ENCODE results near the gene PLXNC1.

PLXNC1 gene

DNA sequence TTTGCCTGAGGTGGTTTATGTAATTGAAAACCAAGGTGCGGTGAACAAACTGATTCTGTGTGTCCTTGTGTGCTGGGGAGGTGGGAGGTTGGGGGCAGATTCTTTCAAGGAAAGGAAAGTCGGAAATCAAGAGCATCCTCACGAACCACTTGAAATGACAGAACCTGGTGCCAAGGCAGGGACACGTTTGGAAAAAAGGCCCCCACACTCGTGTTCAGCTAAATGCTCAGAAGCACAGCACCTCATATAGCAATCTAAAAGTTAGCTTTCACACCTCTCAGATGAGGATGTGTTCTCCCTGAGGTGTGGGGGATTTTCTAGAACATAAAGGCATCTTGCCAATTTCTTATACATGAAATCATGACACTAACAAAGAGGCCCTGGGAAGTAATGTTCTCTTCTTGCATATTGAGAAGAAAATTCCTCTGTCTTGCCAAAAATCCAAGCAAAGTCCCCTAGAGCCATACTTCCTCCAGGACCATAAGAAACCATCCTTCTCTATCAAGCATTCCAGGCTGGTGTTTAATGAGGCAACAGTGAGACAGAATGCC lies 119.6 kb downstream of the PLXNC1 start:
- DNase-seq: no peak

DNA sequence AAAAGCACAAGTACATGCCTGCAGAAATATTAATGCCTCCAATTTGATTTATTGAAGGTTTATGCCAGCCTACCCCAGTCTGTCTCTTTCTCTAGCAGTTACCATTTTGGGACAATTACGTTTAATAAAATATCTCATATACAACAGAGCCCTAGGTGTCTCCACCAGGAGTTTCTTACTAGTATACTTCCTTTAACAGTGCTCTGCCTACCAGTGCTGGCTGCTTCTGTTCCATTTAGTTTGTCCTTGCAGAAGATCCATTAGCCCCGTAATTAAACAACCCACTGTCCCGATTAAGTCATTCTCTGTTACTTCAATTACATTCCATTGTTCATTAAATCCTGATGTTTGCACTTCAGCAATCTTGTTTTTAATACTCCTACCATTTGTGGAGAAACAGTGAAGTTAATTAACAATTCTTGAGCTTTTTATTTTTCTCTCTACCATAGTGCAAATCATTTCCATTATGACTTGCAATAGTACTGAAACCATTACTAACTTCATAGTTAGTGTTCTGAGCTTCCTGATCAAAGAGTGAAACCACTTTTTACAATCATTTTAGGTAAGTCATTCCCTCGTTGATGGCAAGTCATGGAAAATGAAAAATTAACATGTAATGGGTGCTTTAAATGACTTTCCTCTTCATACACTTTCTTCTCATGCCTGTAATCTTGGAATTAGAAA lies 121.1 kb downstream of the PLXNC1 start:
- no peak for DNase-seq

DNA sequence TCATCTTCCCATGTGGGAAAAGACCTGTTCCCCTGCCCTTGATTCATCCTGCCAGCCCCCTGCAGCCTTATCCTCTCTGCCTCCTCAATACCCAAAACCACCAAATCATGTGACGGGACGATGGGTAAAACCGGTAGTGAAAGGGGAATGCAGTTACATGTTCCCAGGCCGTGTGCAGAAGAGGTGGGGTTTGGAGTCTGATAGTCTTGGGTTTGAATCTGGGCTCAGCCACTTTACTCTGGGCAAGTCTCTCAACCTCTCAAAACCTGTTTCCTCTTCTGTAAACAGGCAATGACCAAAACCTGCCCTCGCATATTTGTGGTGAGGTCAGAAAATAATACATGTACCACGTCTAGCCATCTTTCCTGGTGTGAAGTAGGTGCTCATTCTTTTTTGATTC lies 123.0 kb downstream of the PLXNC1 start:
- DNase-seq: no peak

DNA sequence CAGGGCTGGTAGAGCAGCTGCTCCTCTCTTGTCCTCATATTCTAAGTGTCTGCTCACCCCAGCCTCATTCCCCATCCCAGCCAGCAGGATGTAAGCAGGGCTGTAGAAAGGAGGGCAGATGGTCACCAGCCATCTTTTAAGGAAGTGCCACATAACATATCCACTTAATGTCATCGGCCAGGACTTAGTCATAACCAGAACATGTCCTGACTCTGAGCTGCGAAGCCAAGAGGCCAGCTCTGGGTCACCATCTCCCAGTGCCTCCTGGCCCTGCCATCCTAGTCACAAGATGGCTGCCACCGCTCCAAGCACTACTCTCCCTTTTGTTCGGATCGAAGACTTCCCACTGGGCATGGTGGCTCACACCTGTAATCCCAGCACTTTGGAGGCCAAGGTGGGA lies 123.9 kb downstream of the PLXNC1 start:
- DNase-seq: no peak

DNA sequence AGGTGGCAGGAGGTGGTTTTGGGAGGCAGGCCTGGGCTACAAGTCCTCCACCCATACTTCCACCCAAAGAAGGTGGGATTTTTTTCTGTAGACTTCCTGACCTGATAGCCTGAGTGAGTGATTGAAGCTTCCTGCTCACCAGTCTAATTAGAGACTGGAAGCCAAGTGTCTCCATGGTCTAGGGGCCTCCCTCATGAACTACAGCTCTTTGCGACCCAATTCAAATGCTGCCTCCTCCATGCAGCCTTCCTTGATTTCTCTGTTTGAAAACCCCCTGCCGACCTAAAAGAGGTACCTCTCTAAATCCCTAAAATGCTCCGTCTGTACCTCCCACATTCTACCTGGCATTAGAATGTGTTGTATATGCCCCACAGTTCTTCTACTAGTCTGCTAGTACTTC lies 124.9 kb downstream of the PLXNC1 start:
- no peak for DNase-seq

DNA sequence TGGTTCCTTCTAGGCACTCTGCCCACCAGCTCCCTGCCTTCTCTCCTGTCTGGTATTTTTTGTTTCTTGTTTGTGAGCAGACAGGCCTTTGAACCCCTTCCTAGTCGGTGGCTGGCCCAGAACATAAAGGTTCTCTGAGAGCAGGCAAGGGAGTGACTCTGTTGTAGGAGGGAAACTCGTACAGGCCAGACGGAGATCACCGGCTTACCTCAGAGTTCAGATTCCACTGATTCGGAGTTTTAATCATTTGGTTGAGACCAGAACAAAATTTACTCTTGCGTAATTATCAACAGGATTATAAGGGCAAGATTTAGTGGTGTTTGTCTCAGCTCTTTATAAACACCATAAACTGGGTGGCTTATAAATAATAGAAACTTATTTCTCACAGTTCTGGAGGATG lies 128.3 kb downstream of the PLXNC1 start:
- no peak for DNase-seq

DNA sequence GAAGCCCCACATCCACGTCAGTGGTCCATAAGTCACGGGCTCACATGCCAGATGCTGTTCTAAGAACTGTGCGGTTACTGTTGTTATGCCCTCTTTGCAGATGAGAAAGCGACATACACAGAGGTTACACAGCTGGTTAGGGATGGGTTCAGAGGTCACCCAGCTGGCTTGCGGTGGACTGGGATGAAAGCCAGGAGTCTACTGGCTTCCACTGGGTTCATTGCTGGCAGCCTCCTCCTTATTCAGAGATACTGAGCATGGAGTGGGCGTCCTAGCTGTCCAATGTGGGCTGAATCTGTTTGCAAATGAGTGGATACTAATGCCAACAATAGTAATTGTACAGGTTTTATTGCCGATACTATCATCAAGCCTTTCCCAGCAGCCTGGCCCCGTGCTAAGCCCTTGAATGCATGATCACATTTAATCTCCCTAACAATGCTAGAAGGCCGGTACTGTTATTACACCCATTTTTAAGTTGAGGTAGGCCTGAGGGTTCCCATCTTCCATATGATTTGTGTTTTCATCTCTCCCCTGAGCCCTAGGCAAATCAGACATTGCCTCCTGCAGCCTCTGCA lies 129.1 kb downstream of the PLXNC1 start:
- DNase-seq: no peak

DNA sequence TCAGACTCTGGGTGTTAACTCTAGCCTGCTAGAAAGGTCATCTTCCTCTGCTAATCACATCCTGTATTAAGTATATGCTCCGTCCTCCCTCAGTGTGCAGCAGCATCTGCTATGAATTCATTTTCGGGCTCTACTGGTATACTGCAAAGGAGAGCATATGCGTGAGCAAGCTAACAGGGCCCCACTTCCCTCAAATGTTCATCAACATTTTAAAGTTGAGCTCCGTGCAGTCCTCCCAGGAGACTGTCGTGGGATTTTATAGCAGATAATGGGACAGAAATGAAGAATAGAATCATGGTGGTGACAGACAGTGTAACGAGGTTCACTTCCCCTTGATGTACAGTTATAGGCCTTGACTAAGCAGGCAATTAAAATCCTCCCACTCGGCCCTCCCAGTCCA lies 131.7 kb downstream of the PLXNC1 start:
- no peak for DNase-seq

DNA sequence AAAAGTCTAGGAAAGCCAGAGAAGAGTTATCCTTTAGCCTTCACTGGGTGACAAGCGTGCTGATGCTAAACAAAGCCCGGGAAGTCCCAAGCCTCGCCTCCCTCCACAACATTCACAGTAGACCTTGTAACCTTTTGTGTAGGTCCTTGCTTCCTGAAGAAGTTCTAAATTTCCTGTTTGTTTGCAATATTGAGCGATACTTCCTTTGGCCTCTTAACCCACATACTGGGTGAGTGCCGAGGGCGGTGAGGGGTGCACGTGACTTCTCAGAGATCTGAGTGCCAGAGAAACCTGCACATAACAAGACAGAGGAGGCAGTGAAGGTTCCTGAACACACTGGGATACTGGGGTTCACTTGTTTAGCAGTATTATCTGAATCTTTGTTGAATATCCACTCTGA lies 134.3 kb downstream of the PLXNC1 start:
- DNase-seq: peak; percentile 7

DNA sequence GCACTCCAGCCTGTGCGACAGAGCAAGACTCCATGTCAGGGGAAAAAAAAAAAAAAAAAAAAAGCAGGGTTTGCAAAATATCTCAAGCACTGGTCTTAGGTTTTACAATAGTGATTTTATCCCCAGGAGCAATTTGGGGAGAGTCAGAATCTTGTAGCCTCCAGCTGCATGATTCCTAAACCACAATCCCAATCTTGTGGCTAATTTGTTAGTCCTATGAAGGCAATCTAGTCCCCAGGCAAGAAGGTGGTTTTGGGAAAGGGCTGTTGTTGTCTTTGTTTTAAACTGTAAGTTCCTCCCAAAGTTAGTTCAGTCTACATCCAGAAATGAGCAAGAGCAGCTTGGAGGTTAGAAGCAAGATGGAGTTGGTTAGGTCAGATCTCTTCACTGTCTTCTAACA lies 135.7 kb downstream of the PLXNC1 start:
- DNase-seq: no peak

DNA sequence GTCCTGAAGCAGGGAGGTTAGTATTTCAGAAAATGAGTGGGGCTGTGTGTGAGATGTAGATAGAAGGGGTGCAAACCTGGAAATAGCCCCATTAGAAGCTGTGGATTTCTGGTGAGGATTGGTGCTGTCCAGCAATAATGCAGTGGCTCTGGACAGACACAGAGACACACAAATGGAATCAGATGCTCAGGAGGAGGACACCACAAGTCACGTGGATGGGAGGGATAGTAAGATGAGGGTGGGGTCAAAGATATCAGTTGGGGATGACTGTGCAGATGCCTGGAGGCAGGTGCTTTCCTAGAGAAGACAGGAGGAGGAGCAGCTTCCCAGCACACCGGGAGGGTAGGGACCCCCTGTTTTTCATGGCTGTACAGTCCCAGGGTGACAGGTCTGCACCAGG lies 136.5 kb downstream of the PLXNC1 start:
- no peak for DNase-seq

DNA sequence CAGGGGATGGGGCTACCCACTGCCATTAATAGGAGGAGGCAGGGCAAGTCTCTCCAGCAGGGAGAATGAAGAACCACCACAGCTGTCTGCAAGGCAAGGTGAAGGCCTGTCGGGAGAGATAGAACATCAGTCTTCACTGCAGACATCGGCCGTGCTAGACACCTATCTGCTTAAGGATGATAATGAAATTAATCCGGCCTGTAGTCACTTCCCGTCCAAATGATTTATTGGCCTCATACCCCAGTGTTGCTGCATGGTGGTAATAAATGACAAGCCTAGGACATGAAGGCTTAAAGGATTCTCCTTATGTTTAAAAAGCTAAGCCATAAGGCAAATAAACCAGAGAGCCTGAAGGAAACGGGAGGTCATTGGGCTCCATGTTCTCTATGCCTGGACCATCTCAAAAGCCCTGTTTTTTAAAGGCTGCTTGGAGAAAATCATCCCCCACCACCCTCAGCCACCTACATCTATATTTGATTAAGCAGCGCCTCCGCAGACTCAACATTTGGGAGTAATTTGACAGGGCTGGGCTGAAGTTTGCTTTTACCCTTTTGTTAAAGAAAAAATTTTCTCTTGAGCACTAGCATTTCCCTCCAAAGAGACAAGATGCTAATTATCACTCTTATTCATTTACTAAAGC lies 137.7 kb downstream of the PLXNC1 start:
- no peak for DNase-seq

DNA sequence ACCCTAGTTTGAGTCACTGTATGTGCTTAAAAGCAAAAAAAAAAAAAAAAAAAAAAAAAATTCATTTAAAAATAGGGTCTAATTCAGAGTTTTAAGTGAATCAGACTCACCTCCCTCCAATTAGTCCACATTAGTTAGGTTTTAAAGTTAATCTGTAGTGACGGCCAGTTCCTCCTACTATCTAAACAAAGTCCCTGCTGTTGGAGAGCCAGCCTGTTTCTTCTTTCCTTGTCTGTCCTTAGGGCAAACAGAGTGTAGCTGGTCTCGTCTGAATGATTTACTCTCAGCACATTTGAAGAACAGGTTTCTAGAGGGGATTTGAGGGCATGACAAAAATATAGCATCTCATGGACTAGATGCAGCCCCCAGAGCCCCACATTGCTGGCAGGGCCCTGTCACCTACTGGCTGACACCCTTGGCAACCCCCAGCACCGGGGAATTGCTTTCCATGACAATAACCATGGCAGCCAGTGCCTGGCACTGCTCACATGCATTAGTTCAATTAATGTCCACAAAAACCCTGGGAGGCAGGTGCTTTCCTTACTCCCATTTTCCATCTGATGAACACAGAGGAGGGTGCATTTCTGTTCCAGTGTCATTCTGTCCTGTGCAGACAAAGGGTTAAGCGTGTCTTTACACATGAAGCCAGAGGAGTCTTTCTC lies 138.3 kb downstream of the PLXNC1 start:
- DNase-seq: no peak

DNA sequence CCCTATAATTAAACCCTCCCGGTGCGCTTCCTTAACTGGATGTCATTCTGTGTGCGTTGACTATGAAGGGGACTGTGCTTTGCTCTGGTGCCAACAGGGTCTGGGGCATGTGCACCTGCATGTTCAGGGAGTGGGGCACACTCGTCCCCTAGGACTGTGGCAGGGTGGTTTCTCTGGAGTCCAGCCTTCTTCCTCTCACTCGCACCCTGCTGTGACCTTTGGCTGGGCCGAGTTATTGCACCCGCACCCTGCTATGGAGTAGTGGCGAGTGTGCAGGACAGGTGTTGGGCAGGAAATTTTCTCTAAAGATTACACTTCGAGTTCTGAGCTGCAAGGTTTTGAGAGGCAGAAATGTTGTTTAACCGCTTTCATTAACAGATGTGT lies 138.9 kb downstream of the PLXNC1 start:
- DNase-seq: no peak

DNA sequence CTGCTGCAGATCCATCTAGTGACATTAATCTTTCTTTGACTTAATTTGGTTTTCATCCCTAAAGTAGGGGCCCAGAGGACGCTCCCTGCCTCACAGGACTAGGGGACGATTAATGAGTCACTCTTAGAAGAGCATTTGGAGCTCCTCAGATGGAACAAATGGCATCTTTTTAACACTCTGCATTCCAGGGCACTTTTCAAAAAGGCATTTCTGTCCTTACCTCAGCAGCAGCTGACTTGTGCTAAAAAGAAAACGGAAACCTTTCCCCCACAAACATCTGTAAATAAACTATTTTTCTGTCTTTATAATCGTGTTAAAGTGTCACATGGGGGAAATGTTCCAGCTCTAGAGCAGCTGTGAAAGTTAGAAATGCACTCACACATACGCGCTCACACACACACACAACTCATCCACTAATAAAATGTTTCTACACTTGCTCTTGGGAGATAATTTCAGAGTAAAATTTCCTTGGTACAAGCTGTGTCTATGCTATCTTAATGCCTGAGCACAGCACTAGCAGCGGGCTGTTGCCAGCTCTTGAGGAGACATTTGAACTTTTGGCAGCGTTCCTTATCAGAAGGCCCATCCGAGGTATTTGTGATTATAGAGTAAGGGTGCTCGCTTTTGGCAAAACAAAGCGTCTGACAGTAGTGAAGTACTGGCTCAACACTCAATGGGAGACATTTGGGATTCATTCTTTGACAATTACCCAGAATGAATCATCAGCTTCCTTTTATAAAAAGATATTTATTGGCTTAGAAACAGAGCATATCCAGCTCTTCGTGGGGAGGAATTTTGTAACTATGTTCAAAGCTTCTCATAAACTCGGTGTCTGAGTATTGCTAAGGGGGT lies 141.3 kb downstream of the PLXNC1 start:
- DNase-seq: no peak

DNA sequence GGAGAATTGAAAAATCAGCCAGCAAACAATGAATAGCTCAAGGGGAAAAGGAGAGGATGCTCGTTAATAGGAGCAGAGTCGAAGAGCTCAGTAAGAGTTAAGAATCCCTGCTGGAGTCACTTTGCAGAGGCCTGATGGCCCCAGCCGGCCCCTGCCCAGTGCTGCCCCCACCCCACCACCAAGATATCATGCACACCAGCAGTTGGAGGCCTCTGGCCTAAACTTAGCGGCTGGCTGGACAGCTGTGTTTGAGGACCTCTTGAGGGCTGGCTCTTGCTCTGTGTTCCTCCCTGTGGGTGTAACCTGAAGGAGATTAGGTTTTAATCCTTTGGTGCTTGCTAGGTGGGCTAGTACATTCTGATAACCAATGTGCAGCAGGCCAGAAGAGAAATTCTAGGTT lies 142.0 kb downstream of the PLXNC1 start:
- no peak for DNase-seq

DNA sequence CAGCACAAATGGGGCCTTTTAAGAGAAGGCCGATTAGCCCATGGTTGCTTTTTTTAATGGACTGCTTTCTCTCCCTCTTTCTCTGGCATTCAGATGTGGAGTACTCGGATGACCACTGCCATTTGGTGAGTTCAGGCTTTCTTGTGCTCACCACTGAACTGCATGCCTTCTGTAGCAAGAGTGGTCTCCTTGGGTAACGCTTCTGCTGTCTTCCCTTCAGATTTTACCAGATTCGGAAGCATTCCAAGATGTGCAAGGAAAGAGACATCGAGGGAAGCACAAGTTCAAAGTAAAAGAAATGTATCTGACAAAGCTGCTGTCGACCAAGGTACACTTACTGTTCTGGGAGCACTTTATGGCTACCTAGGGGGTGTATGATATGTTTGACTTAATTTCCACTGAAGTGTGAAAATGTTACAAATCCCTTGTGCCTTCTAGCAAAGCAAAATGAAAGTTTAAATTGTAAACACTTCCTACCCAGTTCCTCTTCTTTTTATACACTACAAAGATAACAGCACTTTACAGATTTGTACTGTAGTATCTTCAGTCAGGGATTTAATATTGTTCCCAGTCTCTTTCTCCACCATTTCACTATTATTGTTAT lies 148.8 kb downstream of the PLXNC1 start:
- no peak for DNase-seq

DNA sequence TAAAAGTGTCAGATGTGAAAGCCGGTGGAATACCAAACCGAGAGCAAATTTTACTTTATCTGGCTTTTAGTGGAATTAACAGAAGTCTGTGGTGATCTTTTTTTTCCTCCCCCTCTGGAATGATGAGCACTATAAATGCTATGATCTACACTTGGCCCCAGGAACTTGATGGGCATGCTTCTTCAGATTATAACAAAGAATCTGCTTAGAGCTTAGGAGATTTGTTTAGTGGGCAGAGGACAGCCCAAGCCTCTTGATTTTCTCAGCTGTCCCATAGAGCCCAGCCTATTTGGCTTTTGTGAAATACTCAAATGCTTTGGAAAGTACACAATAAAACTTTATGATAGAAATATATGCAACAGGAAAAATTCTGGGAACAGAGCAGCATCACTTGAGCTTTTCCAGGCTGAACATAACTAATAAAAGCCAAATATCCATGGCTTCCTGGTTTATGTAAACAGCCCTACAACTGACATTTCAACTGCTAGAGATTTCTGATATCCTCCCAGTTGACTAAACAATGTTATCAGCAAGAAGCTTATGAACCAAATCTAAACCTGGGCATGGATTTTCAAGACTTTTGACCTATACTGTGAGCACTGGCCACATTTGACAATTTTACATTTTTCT lies 149.6 kb downstream of the PLXNC1 start:
- no peak for DNase-seq

DNA sequence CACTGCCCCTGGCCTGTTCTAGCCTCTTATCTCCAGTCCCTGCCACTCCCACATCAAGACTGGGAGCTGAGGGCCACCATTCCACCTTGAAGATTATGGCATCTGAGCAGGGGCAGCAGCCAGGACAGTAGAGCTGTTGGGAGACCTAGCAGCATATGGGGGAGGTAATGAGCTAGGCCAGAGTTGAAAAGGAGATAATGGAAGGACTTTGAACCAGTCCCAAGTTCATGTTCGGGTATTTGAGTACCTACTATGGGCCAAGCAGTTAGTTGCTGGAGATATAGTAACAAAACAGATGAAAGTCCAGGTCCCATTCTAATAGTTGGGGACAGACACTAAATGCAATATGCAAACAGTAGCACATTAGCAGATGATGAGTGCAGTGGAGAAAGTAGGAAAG lies 151.5 kb downstream of the PLXNC1 start:
- no peak for DNase-seq

DNA sequence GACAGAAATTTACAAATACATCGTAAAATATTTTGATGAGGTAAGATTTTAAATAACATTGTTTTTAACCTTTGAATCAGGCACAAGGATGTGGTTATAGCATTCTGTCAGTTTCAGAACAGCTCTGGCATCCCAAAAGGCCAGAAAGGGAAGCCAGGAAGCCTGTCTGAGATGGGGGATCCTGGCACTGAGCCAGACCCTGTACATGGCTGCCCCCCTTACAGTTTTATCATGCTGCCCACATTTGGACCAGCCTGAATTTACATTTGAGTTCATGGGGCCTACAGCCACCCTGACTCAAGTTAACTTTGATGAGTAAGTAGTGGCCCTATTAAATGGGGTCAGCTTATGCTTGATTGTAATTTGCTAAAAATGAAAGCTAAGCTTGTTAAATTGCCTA lies 155.6 kb downstream of the PLXNC1 start:
- DNase-seq: no peak

DNA sequence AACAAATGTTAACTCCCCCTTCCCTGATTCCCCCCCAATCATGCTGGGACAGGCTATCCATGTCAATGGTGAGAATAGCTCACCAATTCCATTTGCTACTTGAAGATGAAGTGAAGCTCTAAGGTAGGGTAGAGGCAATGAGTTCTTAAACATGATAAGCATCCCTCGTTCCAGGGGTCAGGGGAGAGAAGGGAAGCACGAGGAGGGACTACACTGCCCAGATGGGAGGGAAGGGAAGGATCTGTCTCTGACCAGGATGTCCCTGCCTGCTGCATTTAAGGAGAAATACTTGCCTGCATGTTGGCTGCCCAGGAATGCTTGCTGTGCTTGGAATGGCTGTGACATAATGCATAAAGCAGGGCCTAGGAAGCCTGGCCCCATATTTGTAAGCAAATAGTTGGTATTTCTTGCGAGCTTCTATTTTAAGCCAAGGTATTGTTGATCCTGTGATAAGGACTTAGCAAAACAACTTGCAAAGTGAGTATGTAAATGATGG lies 156.2 kb downstream of the PLXNC1 start:
- no peak for DNase-seq
